HEK293 (cell line): ENCODE measurements around the gene MYH16.

Experiments used
- CTCF ChIA-PET: fragments of 350-600 bp; formaldehyde crosslinking; extraction: SDS; loops from one replicate; lab custom pipeline; 2021; ENCODE audit warnings: antibody characterized with exemption; lab: Yijun Ruan, JAX
- POLR2A ChIA-PET: fragments of 300-600 bp; formaldehyde crosslinking; extraction: SDS; loops from one replicate; lab custom pipeline; 2020; ENCODE audit warnings: antibody characterized with exemption, inconsistent platforms; lab: Yijun Ruan, JAX
- H3K27ac ChIP-seq: fragments of 200-500 bp; sonication (Bioruptor generic); 2 replicates; pipeline ENCODE4 v1.5.1; 2014; ENCODE audit warnings: low read depth, low read length, control low read depth, inconsistent platforms; ENCODE audit errors: extremely low read depth
- H3K36me3 ChIP-seq, 2 experiments: fragments of 200-500 bp in 1 of 2; sonication (Bioruptor generic) in 1 of 2; 1 replicate in 1 of 2; 2 replicates in 1 of 2; pipeline ENCODE4 v1.5.1; 2014 to 2017; ENCODE audit warnings: inconsistent platforms in 2 of 2, low read length in 2 of 2; ENCODE audit not compliant: control insufficient read depth in 2 of 2, insufficient read depth in 1 of 2
- H3K4me1 ChIP-seq: fragments of 200-500 bp; sonication (Bioruptor generic); 2 replicates; pipeline ENCODE4 v1.5.1; 2014; ENCODE audit warnings: mild to moderate bottlenecking, low read length, inconsistent platforms; ENCODE audit not compliant: control insufficient read depth, insufficient read depth
- H3K4me3 ChIP-seq: 2 replicates; pipeline ENCODE4 v1.5.1; 2011; ENCODE audit warnings: low read depth, mild to moderate bottlenecking, control low read depth, low read length, moderate library complexity
- H3K9me3 ChIP-seq: fragments of 200-500 bp; sonication (Bioruptor generic); 2 replicates; pipeline ENCODE4 v1.5.1; 2014; ENCODE audit warnings: low read depth, low read length, inconsistent platforms; ENCODE audit not compliant: control insufficient read depth, insufficient read depth
- ATF2 ChIP-seq: fragments of 450-650 bp; formaldehyde crosslinking; IDR thresholded peaks from 2 replicates; pipeline ENCODE4 v1.5.1; 2016; ENCODE audit warnings: missing biosample characterization, missing genetic modification characterization, low read depth
- KLF17 ChIP-seq: fragments of 450-650 bp; formaldehyde crosslinking; IDR thresholded peaks from 2 replicates; pipeline ENCODE4 v1.5.1; 2016; ENCODE audit warnings: missing biosample characterization, missing genetic modification characterization
- REPIN1 ChIP-seq: fragments of 450-650 bp; formaldehyde crosslinking; IDR thresholded peaks from 2 replicates; pipeline ENCODE4 v1.5.1; 2017; ENCODE audit warnings: missing biosample characterization, missing genetic modification characterization, low read depth
- SALL2 ChIP-seq: fragments of 450-650 bp; formaldehyde crosslinking; IDR thresholded peaks from 2 replicates; pipeline ENCODE4 v1.5.0; 2017; ENCODE audit warnings: missing biosample characterization, mild to moderate bottlenecking, missing genetic modification characterization, borderline replicate concordance
- TRIM28 ChIP-seq: IDR thresholded peaks from 2 replicates; pipeline ENCODE4 v1.6.1; 2011; ENCODE audit warnings: low read length, control low read depth, borderline replicate concordance
- ZBTB1 ChIP-seq: fragments of 450-650 bp; formaldehyde crosslinking; IDR thresholded peaks from 2 replicates; pipeline ENCODE4 v1.5.1; 2016; ENCODE audit warnings: missing biosample characterization, missing genetic modification characterization
- ZEB2 ChIP-seq: fragments of 450-650 bp; formaldehyde crosslinking; IDR thresholded peaks from 2 replicates; pipeline ENCODE4 v1.5.1; 2016; ENCODE audit warnings: missing biosample characterization, missing genetic modification characterization
- ZFP69B ChIP-seq: fragments of 450-650 bp; formaldehyde crosslinking; IDR thresholded peaks from 2 replicates; pipeline ENCODE4 v1.5.1; 2016; ENCODE audit warnings: missing biosample characterization, missing genetic modification characterization
- ZNF132 ChIP-seq: fragments of 450-650 bp; formaldehyde crosslinking; IDR thresholded peaks from 2 replicates; pipeline ENCODE4 v1.5.1; 2017; ENCODE audit warnings: missing biosample characterization, missing genetic modification characterization, borderline replicate concordance
- ZNF140 ChIP-seq: fragments of 450-650 bp; formaldehyde crosslinking; IDR thresholded peaks from 2 replicates; pipeline ENCODE4 v1.5.1; 2016; ENCODE audit warnings: missing biosample characterization, missing genetic modification characterization
- ZNF148 ChIP-seq: fragments of 450-650 bp; formaldehyde crosslinking; IDR thresholded peaks from 2 replicates; pipeline ENCODE4 v1.5.0; 2017; ENCODE audit warnings: missing biosample characterization, missing genetic modification characterization, borderline replicate concordance
- ZNF223 ChIP-seq: fragments of 450-650 bp; formaldehyde crosslinking; IDR thresholded peaks from 2 replicates; pipeline ENCODE4 v1.5.1; 2016; ENCODE audit warnings: missing biosample characterization, missing genetic modification characterization
- ZNF23 ChIP-seq: fragments of 450-650 bp; formaldehyde crosslinking; IDR thresholded peaks from 2 replicates; pipeline ENCODE4 v1.5.1; 2016; ENCODE audit warnings: missing biosample characterization, missing genetic modification characterization, borderline replicate concordance
- ZNF473 ChIP-seq: fragments of 450-650 bp; formaldehyde crosslinking; IDR thresholded peaks from 2 replicates; pipeline ENCODE4 v1.5.1; 2017; ENCODE audit warnings: missing biosample characterization, missing genetic modification characterization
- ZNF488 ChIP-seq: fragments of 450-650 bp; formaldehyde crosslinking; IDR thresholded peaks from 2 replicates; pipeline ENCODE4 v1.5.1; 2016; ENCODE audit warnings: missing biosample characterization, missing genetic modification characterization
- ZNF501 ChIP-seq: fragments of 450-650 bp; formaldehyde crosslinking; IDR thresholded peaks from 2 replicates; pipeline ENCODE4 v1.5.1; 2016; ENCODE audit warnings: missing biosample characterization, missing genetic modification characterization
- ZNF518A ChIP-seq: fragments of 450-650 bp; formaldehyde crosslinking; conservative IDR thresholded peaks from 2 replicates; pipeline ENCODE4 v1.5.1; 2016; ENCODE audit warnings: low read depth, missing biosample characterization, missing genetic modification characterization
- ZNF521 ChIP-seq: fragments of 450-650 bp; formaldehyde crosslinking; IDR thresholded peaks from 2 replicates; pipeline ENCODE4 v1.5.1; 2017; ENCODE audit warnings: missing biosample characterization, mild to moderate bottlenecking, missing genetic modification characterization
- ZNF561 ChIP-seq: fragments of 450-650 bp; IDR thresholded peaks from 2 replicates; pipeline ENCODE4 v1.5.1; 2018; ENCODE audit warnings: missing biosample characterization, missing genetic modification characterization, borderline replicate concordance
- ZNF670 ChIP-seq: fragments of 450-650 bp; formaldehyde crosslinking; IDR thresholded peaks from 2 replicates; pipeline ENCODE4 v1.5.1; 2016; ENCODE audit warnings: missing biosample characterization, missing genetic modification characterization, low read depth
- ZNF701 ChIP-seq: fragments of 450-650 bp; formaldehyde crosslinking; IDR thresholded peaks from 2 replicates; pipeline ENCODE4 v1.5.1; 2016; ENCODE audit warnings: missing biosample characterization, missing genetic modification characterization
- ZNF791 ChIP-seq: fragments of 450-650 bp; formaldehyde crosslinking; IDR thresholded peaks from 2 replicates; pipeline ENCODE4 v1.5.1; 2016; ENCODE audit warnings: missing biosample characterization, missing genetic modification characterization

Gene MYH16

GRCh38 chr7:99238558-99239341 is 33.9 kb upstream of the MYH16 start (continued):
- TF ChIP-seq ZNF148 (tag by site-specific recombination) (no peak), ZBTB1 (tag by site-specific recombination) (no peak), KLF17 (tag by site-specific recombination) (no peak), ZNF488 (tag by site-specific recombination) (no peak), SALL2 (tag by site-specific recombination) (no peak), ZNF670 (tag by site-specific recombination) (no peak), ATF2 (no peak), REPIN1 (tag by site-specific recombination) (no peak)

GRCh38 chr7:99242682-99243081 is 30.0 kb upstream of the MYH16 start:
- H3K9me3 ChIP-seq: no peaks in the 10 kb centered on the region
- CTCF ChIA-PET: no interaction called here
- no peak for TF ChIP-seq ZNF561 (tag by site-specific recombination)
- no peak for TF ChIP-seq ZNF223 (tag by site-specific recombination)
- no peak for TF ChIP-seq ZNF473 (tag by site-specific recombination)
- no peak for TF ChIP-seq ZNF132 (tag by site-specific recombination)
- TF ChIP-seq ZNF521 (tag by site-specific recombination): no peak
- no peak for TF ChIP-seq ZFP69B (tag by site-specific recombination)
- TF ChIP-seq ZEB2: no peak
- no peak for TF ChIP-seq TRIM28
- TF ChIP-seq ZNF140 (tag by site-specific recombination): no peak
- TF ChIP-seq ZNF23 (tag by site-specific recombination): no peak
- TF ChIP-seq ZNF518A (tag by site-specific recombination): no peak
- no peak for TF ChIP-seq ZNF701 (tag by site-specific recombination)
- TF ChIP-seq ZNF501 (tag by site-specific recombination): no peak
- TF ChIP-seq ZNF791: no peak
- POLR2A ChIA-PET: interaction anchor here (0.6 kb wide), 1 partner anchor 226 kb away, joined by 3 read pairs; no protein-coding TSS in a partner anchor
- H3K4me3 ChIP-seq: no peak overlapping the region
- no peaks in the 10 kb centered on the region for H3K36me3 ChIP-seq
- no peak overlapping the region for H3K27ac ChIP-seq
- no peaks in the 10 kb centered on the region for H3K4me1 ChIP-seq
